COLO668 (cell line): ENCODE results near the gene LMF1.
"Not testable (repeated sequence)": the region's sequence is repeated elsewhere in the genome, so short reads cannot be mapped to it uniquely, and the experiment has no call there.

Experiments
- DNase-seq: peaks from one replicate; lab custom pipeline; 2025; ENCODE audit not compliant: unreplicated experiment; lab: John Stamatoyannopoulos, UW

LMF1 gene

GRCh38 chr16:951660-952301 is 19.0 kb downstream of the LMF1 start:
- DNase-seq = no peak

GRCh38 chr16:950733-951573 is 19.8 kb downstream of the LMF1 start:
- DNase-seq = not testable (repeated sequence)

GRCh38 chr16:948767-949166 is 22.0 kb downstream of the LMF1 start:
- DNase-seq = not testable (repeated sequence)

- DNase-seq = not testable (repeated sequence)
These were observed 22.9 kb downstream of the LMF1 start for GRCh38 chr16:947922-948303.

GRCh38 chr16:947255-947921 is 23.4 kb downstream of the LMF1 start:
- DNase-seq = no peak

- no peak for DNase-seq
These were observed 24.8 kb downstream of the LMF1 start for GRCh38 chr16:946048-946395.

- DNase-seq = no peak
These were observed 25.3 kb downstream of the LMF1 start for GRCh38 chr16:945271-946047.

- no peak for DNase-seq
These were observed 26.8 kb downstream of the LMF1 start for GRCh38 chr16:943971-944370.

GRCh38 chr16:942436-943060 is 28.2 kb downstream of the LMF1 start:
- no peak for DNase-seq

- DNase-seq = no peak
These were observed 30.8 kb downstream of the LMF1 start for GRCh38 chr16:939941-940340.

GRCh38 chr16:939311-939710 is 31.5 kb downstream of the LMF1 start:
- no peak for DNase-seq

GRCh38 chr16:938752-939151 is 32.0 kb downstream of the LMF1 start:
- DNase-seq = no peak

- no peak for DNase-seq
These were observed 32.6 kb downstream of the LMF1 start for GRCh38 chr16:938136-938535.

GRCh38 chr16:937723-938122 is 33.1 kb downstream of the LMF1 start:
- DNase-seq = no peak

GRCh38 chr16:937311-937710 is 33.5 kb downstream of the LMF1 start:
- DNase-seq = no peak

- DNase-seq = no peak
These were observed 35.1 kb downstream of the LMF1 start for GRCh38 chr16:935684-936083.

- DNase-seq = no peak
These were observed 36.6 kb downstream of the LMF1 start for GRCh38 chr16:934178-934577.

GRCh38 chr16:933581-933980 is 37.2 kb downstream of the LMF1 start:
- DNase-seq = no peak

GRCh38 chr16:932831-933330 is 37.9 kb downstream of the LMF1 start:
- no peak for DNase-seq

- DNase-seq = peak; percentile 54
These were observed 38.9 kb downstream of the LMF1 start for GRCh38 chr16:931626-932500.
